ENCODE results near the gene LPAR3. TPM values are rescaled to one million over a fixed set of nuclear protein-coding genes. Genes with fewer than 3 reads are reported as not detected.

Gene LPAR3
- total RNA-seq, 1 donor from 2014 or later: 6.4 TPM

GRCh38 chr1:84887261-84887934, 5.6 kb downstream of the LPAR3 start:
- Mint-ChIP-seq H3K36me3 (no peaks in the 10 kb centered on the region), H3K4me3 (no peak overlapping the region), H3K9me3 (no peaks in the 10 kb centered on the region), H3K4me1 (ENCODE audit: unreplicated experiment) (peaks cover 30% of the 10 kb centered on the region), H3K27ac (no peak overlapping the region), H3K27me3 (peaks cover 32% of the 10 kb centered on the region)
- DNase-seq (ENCODE audit: extremely low spot score, unreplicated experiment): no peak
- no peak for TF ChIP-seq CTCF (conservative IDR thresholded peaks at IDR 0.05)

- Mint-ChIP-seq H3K27ac (no peak overlapping the region), H3K4me3 (no peak overlapping the region), H3K4me1 (ENCODE audit: unreplicated experiment) (peaks cover 16% of the 10 kb centered on the region), H3K9me3 (peaks cover 5% of the 10 kb centered on the region), H3K27me3 (peaks cover 16% of the 10 kb centered on the region), H3K36me3 (no peaks in the 10 kb centered on the region)
- DNase-seq (ENCODE audit: extremely low spot score, unreplicated experiment): no peak
- TF ChIP-seq CTCF (conservative IDR thresholded peaks at IDR 0.05): no peak
Measured at GRCh38 chr1:84885469-84885868, 7.5 kb downstream of the LPAR3 start.

- no peak overlapping the region for H3K4me3 Mint-ChIP-seq
- no peaks in the 10 kb centered on the region for H3K36me3 Mint-ChIP-seq
- peaks cover 11% of the 10 kb centered on the region for H3K27me3 Mint-ChIP-seq
- H3K9me3 Mint-ChIP-seq: peaks cover 5% of the 10 kb centered on the region
- TF ChIP-seq CTCF (conservative IDR thresholded peaks at IDR 0.05): no peak
- peaks cover 10% of the 10 kb centered on the region for H3K4me1 Mint-ChIP-seq (ENCODE audit: unreplicated experiment)
- H3K27ac Mint-ChIP-seq: peak overlapping the region; percentile 15
- DNase-seq (ENCODE audit: extremely low spot score, unreplicated experiment): no peak
Measured at GRCh38 chr1:84884671-84885389, 8.2 kb downstream of the LPAR3 start.

- Mint-ChIP-seq H3K27me3 (peaks cover 8% of the 10 kb centered on the region), H3K4me3 (no peak overlapping the region), H3K27ac (peak overlapping the region; percentile 43), H3K9me3 (peaks cover 5% of the 10 kb centered on the region), H3K4me1 (ENCODE audit: unreplicated experiment) (peaks cover 9% of the 10 kb centered on the region), H3K36me3 (no peaks in the 10 kb centered on the region)
- TF ChIP-seq CTCF (conservative IDR thresholded peaks at IDR 0.05): no peak
- no peak for DNase-seq (ENCODE audit: extremely low spot score, unreplicated experiment)
Measured at GRCh38 chr1:84883286-84883685, 9.7 kb downstream of the LPAR3 start.

GRCh38 chr1:84877592-84877991, 15.4 kb downstream of the LPAR3 start:
- Mint-ChIP-seq H3K4me3 (no peak overlapping the region), H3K27me3 (no peaks in the 10 kb centered on the region), H3K36me3 (no peaks in the 10 kb centered on the region), H3K4me1 (ENCODE audit: unreplicated experiment) (no peaks in the 10 kb centered on the region), H3K27ac (no peak overlapping the region), H3K9me3 (peaks cover 5% of the 10 kb centered on the region)
- TF ChIP-seq CTCF (conservative IDR thresholded peaks at IDR 0.05): no peak
- no peak for DNase-seq (ENCODE audit: extremely low spot score, unreplicated experiment)

All from type B pancreatic cell (in vitro differentiated cells).